ENCODE measurements around the gene ORC5. TPM values are rescaled to one million over a fixed set of nuclear protein-coding genes. Genes with fewer than 3 reads are reported as not detected.

Gene ORC5
- polyA plus RNA-seq, 3 donors: 2.8 to 7.9 (median 7.0) TPM

- no peaks in the 10 kb centered on the region for H3K4me1 ChIP-seq (ENCODE audit: control insufficient read depth in 1 of 2, insufficient read depth in 2 of 2, low read length in 2 of 2)
- DNase-seq: no peak
- H3K27me3 Mint-ChIP-seq (ENCODE audit: low read depth in 3 of 3): peaks cover 1 to 6% (median 3%) of the 10 kb centered on the region in 3 donors
- H2AFZ ChIP-seq (ENCODE audit: insufficient read depth, low read depth, low read length, poor library complexity, severe bottlenecking): no peak overlapping the region
- H3K27me3 ChIP-seq (ENCODE audit: control insufficient read depth in 2 of 2, insufficient read depth in 2 of 2, low read length in 2 of 2): no peaks in the 10 kb centered on the region
- H4K20me1 ChIP-seq (ENCODE audit: insufficient read depth, low read length): no peaks in the 10 kb centered on the region
- intact Hi-C loops (cut with micrococcal nuclease): no loop called here
- H3K9ac ChIP-seq (ENCODE audit: insufficient read depth, low read length, poor library complexity, severe bottlenecking): no peak overlapping the region
- H3K36me3 Mint-ChIP-seq: no peaks in the 10 kb centered on the region
- H3K4me3 ChIP-seq (replicated peaks in 1 of 3; ENCODE audit: low read depth in 2 of 3, low read length in 3 of 3): no peak overlapping the region
- H3K4me2 ChIP-seq (replicated peaks; ENCODE audit: extremely low read depth, low read length, poor library complexity, severe bottlenecking): no peak overlapping the region
- no peaks in the 10 kb centered on the region for H3K4me1 Mint-ChIP-seq
- H3K9me3 Mint-ChIP-seq: peaks cover 0 to 8% (median 1%) of the 10 kb centered on the region in 7 donors
- no peak overlapping the region for H3K27ac Mint-ChIP-seq
- no peak for TF ChIP-seq CTCF (IDR thresholded peaks at IDR 0.05)
- no peak overlapping the region for H3K27ac ChIP-seq (ENCODE audit: low read depth in 1 of 2, low read length in 2 of 2)
- H3K36me3 ChIP-seq (replicated peaks in 1 of 2; ENCODE audit: control insufficient read depth in 1 of 2, insufficient read depth in 2 of 2, low read length in 2 of 2): no peaks in the 10 kb centered on the region
- H3K9me3 ChIP-seq (replicated peaks in 1 of 2; ENCODE audit: control insufficient read depth in 1 of 2, insufficient read depth in 1 of 2, low read length in 2 of 2): peaks cover 0 to under 1% of the 10 kb centered on the region in 2 donors
- 29% methylated on average over 1 of the region's 6 CpGs for WGBS (ENCODE audit: insufficient coverage)
- no peaks in the 10 kb centered on the region for H3K79me2 ChIP-seq (ENCODE audit: insufficient read depth, low read length)
- H3K4me3 Mint-ChIP-seq: no peak overlapping the region
These were observed 114.7 kb downstream of the ORC5 start for GRCh38 chr7:104093127-104093526.

GRCh38 chr7:104091242-104091641 is 116.6 kb downstream of the ORC5 start:
- no peaks in the 10 kb centered on the region for H3K9me3 ChIP-seq (replicated peaks in 1 of 2; ENCODE audit: control insufficient read depth in 1 of 2, insufficient read depth in 1 of 2, low read length in 2 of 2)
- H2AFZ ChIP-seq (ENCODE audit: insufficient read depth, low read depth, low read length, poor library complexity, severe bottlenecking): no peak overlapping the region
- no peaks in the 10 kb centered on the region for H3K27me3 ChIP-seq (ENCODE audit: control insufficient read depth in 2 of 2, insufficient read depth in 2 of 2, low read length in 2 of 2)
- no peak overlapping the region for H3K27ac ChIP-seq (ENCODE audit: low read depth in 1 of 2, low read length in 2 of 2)
- no peak overlapping the region for H3K9ac ChIP-seq (ENCODE audit: insufficient read depth, low read length, poor library complexity, severe bottlenecking)
- H3K4me1 ChIP-seq (ENCODE audit: control insufficient read depth in 1 of 2, insufficient read depth in 2 of 2, low read length in 2 of 2): no peaks in the 10 kb centered on the region
- no peaks in the 10 kb centered on the region for H3K36me3 ChIP-seq (replicated peaks in 1 of 2; ENCODE audit: control insufficient read depth in 1 of 2, insufficient read depth in 2 of 2, low read length in 2 of 2)
- Mint-ChIP-seq H3K4me1 (no peaks in the 10 kb centered on the region), H3K36me3 (no peaks in the 10 kb centered on the region), H3K9me3 (peaks cover 0 to 6% (median 1%) of the 10 kb centered on the region in 7 donors), H3K27me3 (ENCODE audit: low read depth in 3 of 3) (peaks cover 1 to 6% (median 5%) of the 10 kb centered on the region in 3 donors), H3K4me3 (no peak overlapping the region), H3K27ac (no peak overlapping the region)
- H3K4me2 ChIP-seq (replicated peaks; ENCODE audit: extremely low read depth, low read length, poor library complexity, severe bottlenecking): no peak overlapping the region
- DNase-seq: no peak
- intact Hi-C loops (cut with micrococcal nuclease): no loop called here
- WGBS (ENCODE audit: insufficient coverage): 67% methylated on average over 1 of the region's 4 CpGs
- no peaks in the 10 kb centered on the region for H3K79me2 ChIP-seq (ENCODE audit: insufficient read depth, low read length)
- TF ChIP-seq CTCF (IDR thresholded peaks at IDR 0.05): no peak
- no peak overlapping the region for H3K4me3 ChIP-seq (replicated peaks in 1 of 3; ENCODE audit: low read depth in 2 of 3, low read length in 3 of 3)
- H4K20me1 ChIP-seq (ENCODE audit: insufficient read depth, low read length): no peaks in the 10 kb centered on the region
